Adrenal gland (tissue), 5 donors: ENCODE results near the gene KPRP.

Source experiments
- POLR2A ChIP-seq, 2 donors: fragments of 450-650 bp; IDR thresholded peaks; one replicate each; pipeline ENCODE4 v1.6.1; 2017; ENCODE audit warnings: antibody characterized with exemption in 2 of 2, mild to moderate bottlenecking in 2 of 2, moderate library complexity in 1 of 2
- TF ChIP-seq, protein P1 (sequence below), 6 experiments: fragments of 450-650 bp in 4 of 6; fragments of 200-600 bp in 2 of 6; sonication (generic) in 1 of 6; IDR thresholded peaks; 1 replicate in 5 of 6; 2 replicates in 1 of 6; pipeline versions ENCODE4 v1.5.1 to v1.8.0; 2016 to 2021; ENCODE audit warnings: antibody characterized with exemption in 6 of 6, mild to moderate bottlenecking in 2 of 6, moderate library complexity in 1 of 6
- donor health status: DM: no; HTN: no; CAD: no.

- no peak for TF ChIP-seq POLR2A (IDR thresholded peaks at IDR 0.05)
- TF ChIP-seq, protein P1, sequence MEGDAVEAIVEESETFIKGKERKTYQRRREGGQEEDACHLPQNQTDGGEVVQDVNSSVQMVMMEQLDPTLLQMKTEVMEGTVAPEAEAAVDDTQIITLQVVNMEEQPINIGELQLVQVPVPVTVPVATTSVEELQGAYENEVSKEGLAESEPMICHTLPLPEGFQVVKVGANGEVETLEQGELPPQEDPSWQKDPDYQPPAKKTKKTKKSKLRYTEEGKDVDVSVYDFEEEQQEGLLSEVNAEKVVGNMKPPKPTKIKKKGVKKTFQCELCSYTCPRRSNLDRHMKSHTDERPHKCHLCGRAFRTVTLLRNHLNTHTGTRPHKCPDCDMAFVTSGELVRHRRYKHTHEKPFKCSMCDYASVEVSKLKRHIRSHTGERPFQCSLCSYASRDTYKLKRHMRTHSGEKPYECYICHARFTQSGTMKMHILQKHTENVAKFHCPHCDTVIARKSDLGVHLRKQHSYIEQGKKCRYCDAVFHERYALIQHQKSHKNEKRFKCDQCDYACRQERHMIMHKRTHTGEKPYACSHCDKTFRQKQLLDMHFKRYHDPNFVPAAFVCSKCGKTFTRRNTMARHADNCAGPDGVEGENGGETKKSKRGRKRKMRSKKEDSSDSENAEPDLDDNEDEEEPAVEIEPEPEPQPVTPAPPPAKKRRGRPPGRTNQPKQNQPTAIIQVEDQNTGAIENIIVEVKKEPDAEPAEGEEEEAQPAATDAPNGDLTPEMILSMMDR (IDR thresholded peaks at IDR 0.05): no peak
Observed at GRCh38 chr1:152739841-152740240, 18.0 kb upstream of the KPRP start.
